SK-N-SH (cell line): ENCODE data around the gene GRAMD1B.

Source experiments
- CHD2 ChIP-seq: fragments of 150-350 bp; IDR thresholded peaks from 2 replicates; pipeline ENCODE4 v1.6.1; 2018; ENCODE audit warnings: low read length; ENCODE audit not compliant: partially characterized antibody
- EZH2phosphoT487 ChIP-seq: fragments of 200-600 bp; sonication (generic); IDR thresholded peaks from 2 replicates; pipeline ENCODE4 v1.6.1; 2017; ENCODE audit warnings: low read depth, mixed run types, mild to moderate bottlenecking, antibody characterized with exemption, moderate library complexity, borderline replicate concordance
- GABPA ChIP-seq: IDR thresholded peaks from 2 replicates; pipeline ENCODE4 v1.4.0; 2012; ENCODE audit warnings: low read depth, mild to moderate bottlenecking
- MEF2A ChIP-seq: IDR thresholded peaks from 2 replicates; pipeline ENCODE4 v1.4.0; 2012; ENCODE audit warnings: low read depth, borderline replicate concordance
- NRF1 ChIP-seq: IDR thresholded peaks from 2 replicates; pipeline ENCODE4 v1.6.1; 2012; ENCODE audit warnings: low read depth, mild to moderate bottlenecking, low read length
- POLR2AphosphoS5 ChIP-seq: IDR thresholded peaks from 2 replicates; pipeline ENCODE4 v1.6.1; 2012; ENCODE audit warnings: low read depth, low read length
- TAF1 ChIP-seq: IDR thresholded peaks from 2 replicates; pipeline ENCODE4 v1.6.1; 2012; ENCODE audit warnings: low read depth, mild to moderate bottlenecking, low read length, moderate library complexity, borderline replicate concordance
- TF ChIP-seq, protein P1 (sequence below): fragments of 200-600 bp; sonication (generic); IDR thresholded peaks from 2 replicates; pipeline ENCODE4 v1.6.1; 2017; ENCODE audit warnings: antibody characterized with exemption, mild to moderate bottlenecking, moderate library complexity
- TF ChIP-seq, protein P2 (sequence below): IDR thresholded peaks from 2 replicates; pipeline ENCODE4; 2012
- TF ChIP-seq, protein P3 (sequence below): IDR thresholded peaks from 2 replicates; pipeline ENCODE4 v1.4.0; 2012; ENCODE audit warnings: low read depth, borderline replicate concordance
- TF ChIP-seq, protein P4 (sequence below): fragments of 150-350 bp; IDR thresholded peaks from 2 replicates; pipeline ENCODE4 v1.6.1; 2017; ENCODE audit warnings: antibody characterized with exemption, low read length, low read depth, borderline replicate concordance
- TF ChIP-seq, protein P5 (sequence below): IDR thresholded peaks from 2 replicates; pipeline ENCODE4 v1.4.0; 2012; ENCODE audit warnings: low read depth, borderline replicate concordance
- TF ChIP-seq, protein P6 (sequence below): fragments of 150-350 bp; IDR thresholded peaks from 2 replicates; pipeline ENCODE4 v1.6.1; 2016; ENCODE audit warnings: mild to moderate bottlenecking, low read depth, low read length

DNA sequence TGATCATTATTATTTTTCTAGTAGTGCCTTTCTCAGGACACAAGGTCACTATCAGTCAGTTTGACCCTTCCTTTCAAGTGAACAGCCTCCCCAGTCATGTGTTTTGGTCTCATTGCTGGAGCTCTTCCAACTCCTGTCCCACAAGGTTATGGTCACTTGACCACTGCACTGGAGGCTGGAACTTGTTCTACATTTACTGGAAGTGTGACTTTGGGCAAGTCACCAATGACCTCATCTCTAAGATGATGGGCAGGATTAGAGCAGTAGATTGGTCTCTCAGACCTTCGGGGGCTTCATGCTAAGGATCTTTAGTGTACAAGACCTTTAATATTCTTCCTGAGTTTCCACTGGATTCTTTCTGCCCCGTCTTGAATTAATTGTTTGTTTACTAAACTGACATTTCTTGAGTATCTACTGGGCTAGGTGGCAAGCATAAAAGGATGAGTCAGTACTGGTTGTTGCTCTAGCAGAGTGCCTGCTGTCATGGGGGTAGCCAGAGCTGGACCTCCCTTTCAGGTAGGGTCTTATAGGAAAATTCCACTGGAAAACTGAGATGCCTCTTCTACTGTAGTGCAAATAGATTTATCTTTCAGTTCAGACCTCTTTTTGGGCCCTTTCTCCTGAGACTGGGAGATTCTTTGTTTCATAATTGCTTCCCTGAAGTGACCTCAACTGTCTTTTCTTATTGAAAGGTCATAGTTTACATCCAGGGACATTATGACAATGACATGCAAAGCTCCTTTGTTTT, 106.8 kb downstream of the GRAMD1B start:
- TF ChIP-seq, protein P1, sequence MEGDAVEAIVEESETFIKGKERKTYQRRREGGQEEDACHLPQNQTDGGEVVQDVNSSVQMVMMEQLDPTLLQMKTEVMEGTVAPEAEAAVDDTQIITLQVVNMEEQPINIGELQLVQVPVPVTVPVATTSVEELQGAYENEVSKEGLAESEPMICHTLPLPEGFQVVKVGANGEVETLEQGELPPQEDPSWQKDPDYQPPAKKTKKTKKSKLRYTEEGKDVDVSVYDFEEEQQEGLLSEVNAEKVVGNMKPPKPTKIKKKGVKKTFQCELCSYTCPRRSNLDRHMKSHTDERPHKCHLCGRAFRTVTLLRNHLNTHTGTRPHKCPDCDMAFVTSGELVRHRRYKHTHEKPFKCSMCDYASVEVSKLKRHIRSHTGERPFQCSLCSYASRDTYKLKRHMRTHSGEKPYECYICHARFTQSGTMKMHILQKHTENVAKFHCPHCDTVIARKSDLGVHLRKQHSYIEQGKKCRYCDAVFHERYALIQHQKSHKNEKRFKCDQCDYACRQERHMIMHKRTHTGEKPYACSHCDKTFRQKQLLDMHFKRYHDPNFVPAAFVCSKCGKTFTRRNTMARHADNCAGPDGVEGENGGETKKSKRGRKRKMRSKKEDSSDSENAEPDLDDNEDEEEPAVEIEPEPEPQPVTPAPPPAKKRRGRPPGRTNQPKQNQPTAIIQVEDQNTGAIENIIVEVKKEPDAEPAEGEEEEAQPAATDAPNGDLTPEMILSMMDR, result no peak
- TF ChIP-seq, protein P2, sequence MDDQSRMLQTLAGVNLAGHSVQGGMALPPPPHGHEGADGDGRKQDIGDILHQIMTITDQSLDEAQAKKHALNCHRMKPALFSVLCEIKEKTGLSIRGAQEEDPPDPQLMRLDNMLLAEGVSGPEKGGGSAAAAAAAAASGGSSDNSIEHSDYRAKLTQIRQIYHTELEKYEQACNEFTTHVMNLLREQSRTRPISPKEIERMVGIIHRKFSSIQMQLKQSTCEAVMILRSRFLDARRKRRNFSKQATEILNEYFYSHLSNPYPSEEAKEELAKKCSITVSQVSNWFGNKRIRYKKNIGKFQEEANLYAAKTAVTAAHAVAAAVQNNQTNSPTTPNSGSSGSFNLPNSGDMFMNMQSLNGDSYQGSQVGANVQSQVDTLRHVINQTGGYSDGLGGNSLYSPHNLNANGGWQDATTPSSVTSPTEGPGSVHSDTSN, result no peak
- TF ChIP-seq EZH2phosphoT487 (no peak), MEF2A (no peak), POLR2AphosphoS5 (no peak), GABPA (no peak), CHD2 (no peak), NRF1 (no peak), TAF1 (no peak)
- TF ChIP-seq, protein P3, sequence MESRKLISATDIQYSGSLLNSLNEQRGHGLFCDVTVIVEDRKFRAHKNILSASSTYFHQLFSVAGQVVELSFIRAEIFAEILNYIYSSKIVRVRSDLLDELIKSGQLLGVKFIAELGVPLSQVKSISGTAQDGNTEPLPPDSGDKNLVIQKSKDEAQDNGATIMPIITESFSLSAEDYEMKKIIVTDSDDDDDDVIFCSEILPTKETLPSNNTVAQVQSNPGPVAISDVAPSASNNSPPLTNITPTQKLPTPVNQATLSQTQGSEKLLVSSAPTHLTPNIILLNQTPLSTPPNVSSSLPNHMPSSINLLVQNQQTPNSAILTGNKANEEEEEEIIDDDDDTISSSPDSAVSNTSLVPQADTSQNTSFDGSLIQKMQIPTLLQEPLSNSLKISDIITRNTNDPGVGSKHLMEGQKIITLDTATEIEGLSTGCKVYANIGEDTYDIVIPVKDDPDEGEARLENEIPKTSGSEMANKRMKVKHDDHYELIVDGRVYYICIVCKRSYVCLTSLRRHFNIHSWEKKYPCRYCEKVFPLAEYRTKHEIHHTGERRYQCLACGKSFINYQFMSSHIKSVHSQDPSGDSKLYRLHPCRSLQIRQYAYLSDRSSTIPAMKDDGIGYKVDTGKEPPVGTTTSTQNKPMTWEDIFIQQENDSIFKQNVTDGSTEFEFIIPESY, result no peak
- TF ChIP-seq, protein P4, sequence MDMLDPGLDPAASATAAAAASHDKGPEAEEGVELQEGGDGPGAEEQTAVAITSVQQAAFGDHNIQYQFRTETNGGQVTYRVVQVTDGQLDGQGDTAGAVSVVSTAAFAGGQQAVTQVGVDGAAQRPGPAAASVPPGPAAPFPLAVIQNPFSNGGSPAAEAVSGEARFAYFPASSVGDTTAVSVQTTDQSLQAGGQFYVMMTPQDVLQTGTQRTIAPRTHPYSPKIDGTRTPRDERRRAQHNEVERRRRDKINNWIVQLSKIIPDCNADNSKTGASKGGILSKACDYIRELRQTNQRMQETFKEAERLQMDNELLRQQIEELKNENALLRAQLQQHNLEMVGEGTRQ, result no peak
- TF ChIP-seq, protein P5, sequence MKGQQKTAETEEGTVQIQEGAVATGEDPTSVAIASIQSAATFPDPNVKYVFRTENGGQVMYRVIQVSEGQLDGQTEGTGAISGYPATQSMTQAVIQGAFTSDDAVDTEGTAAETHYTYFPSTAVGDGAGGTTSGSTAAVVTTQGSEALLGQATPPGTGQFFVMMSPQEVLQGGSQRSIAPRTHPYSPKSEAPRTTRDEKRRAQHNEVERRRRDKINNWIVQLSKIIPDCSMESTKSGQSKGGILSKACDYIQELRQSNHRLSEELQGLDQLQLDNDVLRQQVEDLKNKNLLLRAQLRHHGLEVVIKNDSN, result no peak
- TF ChIP-seq, protein P6, sequence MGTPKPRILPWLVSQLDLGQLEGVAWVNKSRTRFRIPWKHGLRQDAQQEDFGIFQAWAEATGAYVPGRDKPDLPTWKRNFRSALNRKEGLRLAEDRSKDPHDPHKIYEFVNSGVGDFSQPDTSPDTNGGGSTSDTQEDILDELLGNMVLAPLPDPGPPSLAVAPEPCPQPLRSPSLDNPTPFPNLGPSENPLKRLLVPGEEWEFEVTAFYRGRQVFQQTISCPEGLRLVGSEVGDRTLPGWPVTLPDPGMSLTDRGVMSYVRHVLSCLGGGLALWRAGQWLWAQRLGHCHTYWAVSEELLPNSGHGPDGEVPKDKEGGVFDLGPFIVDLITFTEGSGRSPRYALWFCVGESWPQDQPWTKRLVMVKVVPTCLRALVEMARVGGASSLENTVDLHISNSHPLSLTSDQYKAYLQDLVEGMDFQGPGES, result no peak
